IMR-90 (cell line): ENCODE data around the gene SPTBN5. TPM values are rescaled to one million over a fixed set of nuclear protein-coding genes. Genes with fewer than 3 reads are reported as not detected.

Experiments
- ATAC-seq: fragments of 200-7000 bp; cut with Tn5 transposase; 2 replicates; pipeline ENCODE4 v1.9.1; 2020; ENCODE audit warnings: low read depth, mild to moderate bottlenecking, moderate library complexity
- BruUV-seq: library from RNA; stranded (reverse); fragments of 400-500 nt; replicated peaks from 2 replicates; lab custom pipeline; 2021; lab: Mats Ljungman, UMichigan
- CTCF ChIA-PET: fragments of 300-600 bp; formaldehyde crosslinking; extraction: SDS; loops from one replicate; lab custom pipeline; 2021; ENCODE audit warnings: antibody characterized with exemption; lab: Yijun Ruan, JAX
- POLR2A ChIA-PET: fragments of 300-600 bp; sonication (Branson Sonifier 250); formaldehyde crosslinking; loops from one replicate; lab custom pipeline; 2022; ENCODE audit warnings: antibody characterized with exemption; ENCODE audit not compliant: unreplicated experiment; lab: Charles Lee
- DNase-seq: peaks from one replicate; pipeline ENCODE4 v3.0.0; 2013
- H2AFZ ChIP-seq: replicated peaks from 2 replicates; pipeline ENCODE3; 2013; ENCODE audit warnings: low read length, mild to moderate bottlenecking; ENCODE audit not compliant: poor library complexity
- H2AK5ac ChIP-seq: 2 replicates; pipeline ENCODE4 v1.6.1; 2013; ENCODE audit warnings: low read depth, low read length, inconsistent platforms
- H2AK9ac ChIP-seq: replicated peaks from 2 replicates; pipeline ENCODE3; 2013; ENCODE audit warnings: mild to moderate bottlenecking, low read depth, low read length, moderate library complexity; ENCODE audit not compliant: poor library complexity
- H2BK120ac ChIP-seq: 2 replicates; pipeline ENCODE4 v1.6.1; 2013; ENCODE audit warnings: low read depth, low read length, inconsistent platforms
- H2BK15ac ChIP-seq: 3 replicates; pipeline ENCODE4 v1.6.1; 2013; ENCODE audit warnings: low read depth, low read length, inconsistent platforms
- H2BK20ac ChIP-seq: 2 replicates; pipeline ENCODE4 v1.6.1; 2013; ENCODE audit warnings: low read depth, mild to moderate bottlenecking, inconsistent platforms, low read length, moderate library complexity
- H2BK5ac ChIP-seq: 2 replicates; pipeline ENCODE4 v1.6.1; 2013; ENCODE audit warnings: mild to moderate bottlenecking, low read depth, low read length, inconsistent platforms; ENCODE audit not compliant: poor library complexity, severe bottlenecking
- H3K14ac ChIP-seq: replicated peaks from 2 replicates; pipeline ENCODE4 v1.6.1; 2013; ENCODE audit warnings: low read depth, low read length, inconsistent platforms
- H3K18ac ChIP-seq: 2 replicates; pipeline ENCODE4 v1.6.1; 2013; ENCODE audit warnings: low read depth, low read length, control low read depth
- H3K23ac ChIP-seq: 2 replicates; pipeline ENCODE4 v1.6.1; 2013; ENCODE audit warnings: low read depth, low read length, inconsistent platforms
- H3K27ac ChIP-seq: 2 replicates; pipeline ENCODE4 v1.5.1; 2013; ENCODE audit warnings: mild to moderate bottlenecking, control low read depth, low read length; ENCODE audit not compliant: insufficient read depth
- H3K27me3 ChIP-seq: 2 replicates; pipeline ENCODE4 v1.6.1; 2013; ENCODE audit warnings: low read length; ENCODE audit not compliant: control insufficient read depth, insufficient read depth
- H3K36me3 ChIP-seq: 2 replicates; pipeline ENCODE4 v1.6.1; 2013; ENCODE audit warnings: low read length, mixed read lengths; ENCODE audit not compliant: control insufficient read depth, insufficient read depth
- H3K4ac ChIP-seq: 2 replicates; pipeline ENCODE4 v1.6.1; 2013; ENCODE audit warnings: low read depth, low read length, inconsistent platforms
- H3K4me1 ChIP-seq: 2 replicates; pipeline ENCODE4 v1.6.1; 2013; ENCODE audit warnings: low read length, mixed read lengths; ENCODE audit not compliant: control insufficient read depth, insufficient read depth
- H3K4me2 ChIP-seq: 2 replicates; pipeline ENCODE4 v1.6.1; 2013; ENCODE audit warnings: low read depth, mild to moderate bottlenecking, control low read depth, low read length, moderate library complexity
- H3K4me3 ChIP-seq: 2 replicates; pipeline ENCODE4 v1.5.1; 2013; ENCODE audit warnings: low read depth, mild to moderate bottlenecking, control low read depth, low read length, moderate library complexity; ENCODE audit not compliant: insufficient read depth
- H3K56ac ChIP-seq: 2 replicates; pipeline ENCODE4 v1.6.1; 2013; ENCODE audit warnings: low read length, inconsistent platforms; ENCODE audit not compliant: insufficient read depth; ENCODE audit errors: extremely low read depth
- H3K79me1 ChIP-seq, 2 experiments: 2 replicates each; pipeline ENCODE4 v1.6.1; 2013; ENCODE audit warnings: low read length in 2 of 2, inconsistent platforms in 1 of 2, low read depth in 1 of 2
- H3K9ac ChIP-seq: 2 replicates; pipeline ENCODE4 v1.6.1; 2013; ENCODE audit warnings: low read depth, low read length, control low read depth
- H3K9me1 ChIP-seq: 2 replicates; pipeline ENCODE4 v1.6.1; 2013; ENCODE audit warnings: low read length, inconsistent platforms; ENCODE audit not compliant: insufficient read depth
- H3K9me3 ChIP-seq: 2 replicates; pipeline ENCODE4 v1.6.1; 2013; ENCODE audit warnings: low read length; ENCODE audit not compliant: control insufficient read depth, insufficient read depth
- H4K20me1 ChIP-seq: 2 replicates; pipeline ENCODE4 v1.6.1; 2013; ENCODE audit warnings: low read length, inconsistent platforms; ENCODE audit not compliant: insufficient read depth
- H4K5ac ChIP-seq: 2 replicates; pipeline ENCODE4 v1.6.1; 2013; ENCODE audit warnings: mild to moderate bottlenecking, low read depth, low read length, control low read depth
- H4K8ac ChIP-seq, 2 experiments: 2 replicates each; pipeline ENCODE4 v1.6.1; 2013; ENCODE audit warnings: low read depth in 2 of 2, low read length in 2 of 2, control low read depth in 1 of 2, inconsistent platforms in 1 of 2
- H4K91ac ChIP-seq: 2 replicates; pipeline ENCODE4 v1.6.1; 2013; ENCODE audit warnings: low read depth, low read length, inconsistent platforms; ENCODE audit not compliant: insufficient read depth
- BHLHE40 ChIP-seq: fragments of 150-350 bp; IDR thresholded peaks from 2 replicates; pipeline ENCODE4 v1.6.1; 2016; ENCODE audit warnings: mild to moderate bottlenecking, low read depth, low read length
- CEBPB ChIP-seq: IDR thresholded peaks from 2 replicates; pipeline ENCODE4 v1.6.1; 2012; ENCODE audit warnings: low read depth, low read length, improper control_type of control experiment
- CHD1 ChIP-seq: IDR thresholded peaks from 2 replicates; pipeline ENCODE4 v1.6.1; 2012; ENCODE audit warnings: low read depth, low read length, improper control_type of control experiment
- ELK1 ChIP-seq: fragments of 150-350 bp; IDR thresholded peaks from 2 replicates; pipeline ENCODE4 v1.6.1; 2016; ENCODE audit warnings: low read depth, mild to moderate bottlenecking, low read length, moderate library complexity, borderline replicate concordance
- MAZ ChIP-seq: IDR thresholded peaks from 2 replicates; pipeline ENCODE4 v1.6.1; 2012; ENCODE audit warnings: low read depth, mild to moderate bottlenecking, low read length, improper control_type of control experiment, moderate library complexity, borderline replicate concordance
- MXI1 ChIP-seq: IDR thresholded peaks from 2 replicates; pipeline ENCODE4 v1.6.1; 2012; ENCODE audit warnings: low read depth, mild to moderate bottlenecking, low read length, moderate library complexity, borderline replicate concordance
- NFE2L2 ChIP-seq: fragments of 150-350 bp; IDR thresholded peaks from 2 replicates; pipeline ENCODE4 v1.6.1; 2016; ENCODE audit warnings: low read depth, mild to moderate bottlenecking, low read length
- POLR2A ChIP-seq: IDR thresholded peaks from 2 replicates; pipeline ENCODE4 v1.6.1; 2012; ENCODE audit warnings: mild to moderate bottlenecking, low read depth, low read length
- RAD21 ChIP-seq: IDR thresholded peaks from 2 replicates; pipeline ENCODE4 v1.6.1; 2012; ENCODE audit warnings: low read length, improper control_type of control experiment
- RCOR1 ChIP-seq: IDR thresholded peaks from 2 replicates; pipeline ENCODE4 v1.6.1; 2012; ENCODE audit warnings: mild to moderate bottlenecking, low read length, improper control_type of control experiment; ENCODE audit not compliant: insufficient replicate concordance
- RFX5 ChIP-seq: IDR thresholded peaks from 2 replicates; pipeline ENCODE4 v1.8.0; 2012; ENCODE audit warnings: low read depth, mild to moderate bottlenecking, low read length, moderate library complexity
- SMC3 ChIP-seq: fragments of 150-350 bp; IDR thresholded peaks from 2 replicates; pipeline ENCODE4 v1.6.1; 2016; ENCODE audit warnings: low read depth, mild to moderate bottlenecking, antibody characterized with exemption, low read length, moderate library complexity
- WGBS, 2 experiments: methylation state at CpG; one replicate each; pipeline versions ENCODE4 v1.1.5 to v1.1.7; 2013; ENCODE audit warnings: missing lambda C conversion rate in 2 of 2; ENCODE audit not compliant: insufficient read length in 1 of 2; ENCODE audit errors: extremely low coverage in 2 of 2; 5-methylcytosine and 5-hydroxymethylcytosine counted together
- dilution Hi-C: fragments of 300-500 bp; cut with HindIII; formaldehyde crosslinking; loops from one replicate; pipeline ENCODE4 v1.14.3; 2018; ENCODE audit warnings: low sequenced_read_pairs; ENCODE audit not compliant: unreplicated experiment
- in situ Hi-C: fragments of 300-500 bp; cut with MboI; formaldehyde crosslinking; loops from 3 replicates; pipeline ENCODE4 v1.14.3; 2019; ENCODE audit warnings: low sequenced_read_pairs, inconsistent platforms, mixed read lengths
- intact Hi-C: fragments of 100-400 bp; cut with micrococcal nuclease; formaldehyde crosslinking; loops from 2 replicates; pipeline ENCODE4 v1.10.0; 2022
- polyA plus RNA-seq, 3 experiments: library from polyadenylated mRNA; depleted of rRNA; stranded (reverse); fragments of >200 nt; gene quantifications; 2 replicates each; pipeline ENCODE4 v1.2.3, GENCODE V29; 2012; ENCODE audit warnings: low replicate concordance in 1 of 3
- total RNA-seq: library from RNA; depleted of rRNA; stranded (reverse); fragments of >200 nt; gene quantifications from 2 replicates; pipeline ENCODE4 v1.2.3, GENCODE V29; 2012
- TF ChIP-seq, protein P1 (sequence below): conservative IDR thresholded peaks from 2 replicates; pipeline ENCODE4 v1.5.1; 2012; ENCODE audit warnings: mild to moderate bottlenecking, low read depth, low read length, improper control_type of control experiment

Gene SPTBN5
- total and polyA plus RNA-seq, 2 of the 4 experiments (the other 2 are of a cell fraction), result under 0.01 to 0.38 TPM

DNA sequence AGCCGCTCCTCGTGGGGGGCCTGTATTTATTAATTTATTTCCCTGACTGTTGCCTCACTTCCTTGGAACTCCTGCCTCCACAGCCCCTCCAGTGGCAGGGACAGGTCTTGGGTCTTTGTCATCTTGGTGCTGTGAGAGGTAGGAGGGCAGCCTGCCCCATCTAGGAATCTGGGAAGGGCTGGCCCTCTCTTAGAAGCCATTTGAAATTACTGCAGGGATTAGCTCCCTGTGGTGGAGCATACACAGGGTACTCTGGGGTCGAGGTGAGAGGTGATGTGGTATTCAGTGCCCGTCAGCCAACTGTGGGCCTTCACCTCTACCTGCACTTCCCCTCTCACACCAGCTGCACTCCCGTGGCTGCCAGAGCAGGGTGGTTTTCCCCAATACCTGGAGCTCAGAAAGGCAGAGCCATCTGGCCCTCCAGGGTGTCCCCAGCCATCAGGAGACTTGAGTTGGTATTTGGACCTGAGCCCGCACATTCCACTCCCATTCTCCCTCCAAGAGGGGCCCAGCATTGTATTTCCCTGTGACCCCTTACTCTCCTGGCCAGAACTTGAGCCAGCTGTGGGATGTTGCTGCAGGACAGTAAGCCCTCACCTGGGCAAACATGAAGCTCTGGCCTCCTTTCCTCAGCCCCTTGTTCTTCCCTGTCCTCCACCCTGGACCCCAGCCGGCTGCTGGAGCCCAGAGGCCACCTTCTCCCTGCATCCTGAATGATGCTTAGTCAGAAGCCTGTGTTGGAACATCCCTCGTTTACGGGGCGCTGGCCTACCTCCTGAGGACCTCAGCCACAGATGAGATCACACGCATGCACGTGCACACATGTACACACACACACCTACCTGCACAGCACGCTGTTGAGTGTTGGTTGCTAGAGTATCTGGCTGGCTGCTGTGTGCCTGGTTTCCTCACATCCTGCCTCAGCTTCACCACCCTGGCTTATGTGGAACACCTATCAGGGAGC is 68.0 kb downstream of the SPTBN5 start:
- Histone ChIP-seq H3K9ac (no peak overlapping the region), H2BK5ac (no peak overlapping the region), H2AK5ac (no peak overlapping the region), H2BK120ac (no peak overlapping the region), H3K27ac (no peak overlapping the region), H3K4me3 (no peak overlapping the region), H3K56ac (no peak overlapping the region), H2BK20ac (no peak overlapping the region), H3K27me3 (no peaks in the 10 kb centered on the region), H4K20me1 (no peaks in the 10 kb centered on the region; the same call in 1 of the 2 replicates), H2AFZ (no peak overlapping the region), H2BK15ac (no peak overlapping the region), H2AK9ac (peak overlapping the region; percentile 48), H3K4me1 (peaks cover 2% of the 10 kb centered on the region; the same call in 1 of the 2 replicates), H3K9me3 (no peaks in the 10 kb centered on the region), H3K23ac (no peak overlapping the region), H3K9me1 (0 out of 2 replicates have a peak, but pooled peaks cover 6% of the 10 kb centered on the region), H4K5ac (no peak overlapping the region), H4K91ac (no peak overlapping the region), H3K4me2 (no peak overlapping the region), H3K14ac (no peak overlapping the region), H3K18ac (no peak overlapping the region), H4K8ac (no peak overlapping the region), H3K4ac (no peak overlapping the region), H3K36me3 (peaks cover 45% of the 10 kb centered on the region), H3K79me1 (peaks cover 15 to 19% of the 10 kb centered on the region in 2 experiments)
- intact Hi-C loops (no loop called here), in situ Hi-C loops (no loop called here), dilution Hi-C loops (no loop called here)
- no TSS peak for BruUV-seq
- 71% methylated on average over 1 of the region's 13 CpGs; no CpG with 5 or more reads in 1 of the 2 experiments for WGBS, 2 experiments
- ChIA-PET POLR2A (no interaction called here), CTCF (no interaction called here)
- no peak for ATAC-seq
- no peak for TF ChIP-seq MXI1
- no peak for TF ChIP-seq BHLHE40
- no peak for TF ChIP-seq ELK1
- no peak for TF ChIP-seq CHD1
- TF ChIP-seq RFX5, result no peak
- no peak for TF ChIP-seq RCOR1
- TF ChIP-seq CEBPB, result no peak
- no peak for TF ChIP-seq RAD21
- TF ChIP-seq POLR2A, result no peak
- TF ChIP-seq SMC3, result no peak
- TF ChIP-seq MAZ, result no peak
- TF ChIP-seq, protein P1, sequence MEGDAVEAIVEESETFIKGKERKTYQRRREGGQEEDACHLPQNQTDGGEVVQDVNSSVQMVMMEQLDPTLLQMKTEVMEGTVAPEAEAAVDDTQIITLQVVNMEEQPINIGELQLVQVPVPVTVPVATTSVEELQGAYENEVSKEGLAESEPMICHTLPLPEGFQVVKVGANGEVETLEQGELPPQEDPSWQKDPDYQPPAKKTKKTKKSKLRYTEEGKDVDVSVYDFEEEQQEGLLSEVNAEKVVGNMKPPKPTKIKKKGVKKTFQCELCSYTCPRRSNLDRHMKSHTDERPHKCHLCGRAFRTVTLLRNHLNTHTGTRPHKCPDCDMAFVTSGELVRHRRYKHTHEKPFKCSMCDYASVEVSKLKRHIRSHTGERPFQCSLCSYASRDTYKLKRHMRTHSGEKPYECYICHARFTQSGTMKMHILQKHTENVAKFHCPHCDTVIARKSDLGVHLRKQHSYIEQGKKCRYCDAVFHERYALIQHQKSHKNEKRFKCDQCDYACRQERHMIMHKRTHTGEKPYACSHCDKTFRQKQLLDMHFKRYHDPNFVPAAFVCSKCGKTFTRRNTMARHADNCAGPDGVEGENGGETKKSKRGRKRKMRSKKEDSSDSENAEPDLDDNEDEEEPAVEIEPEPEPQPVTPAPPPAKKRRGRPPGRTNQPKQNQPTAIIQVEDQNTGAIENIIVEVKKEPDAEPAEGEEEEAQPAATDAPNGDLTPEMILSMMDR, result no peak
- TF ChIP-seq NFE2L2, result no peak
- no peak for DNase-seq
